SU-DHL-6 (cell line): ENCODE measurements around the gene PKDCC.

ENCODE experiments used
- H2AFZ ChIP-seq: fragments of 200-600 bp; sonication (generic); 2 replicates; pipeline ENCODE4 v1.6.1; 2014; ENCODE audit warnings: low read depth, mild to moderate bottlenecking, moderate library complexity, mixed read lengths, antibody characterized with exemption, low read length; ENCODE audit not compliant: severe bottlenecking
- H3F3A ChIP-seq: fragments of 200-600 bp; shearing (Covaris generic); 2 replicates; pipeline ENCODE4 v1.6.0; 2016; ENCODE audit warnings: antibody characterized with exemption, mild to moderate bottlenecking; ENCODE audit not compliant: insufficient read depth
- H3K27ac ChIP-seq: fragments of 200-600 bp; sonication (generic); 2 replicates; pipeline ENCODE4 v1.5.1; 2016; ENCODE audit warnings: low read depth, mild to moderate bottlenecking, low read length, moderate library complexity, mixed read lengths
- H3K27me3 ChIP-seq: fragments of 200-600 bp; sonication (generic), shearing (Covaris generic); 2 replicates; pipeline ENCODE4 v1.6.0; 2014; ENCODE audit warnings: mild to moderate bottlenecking, low read length
- H3K36me3 ChIP-seq: fragments of 200-600 bp; sonication (generic); 2 replicates; pipeline ENCODE4 v1.6.1; 2014; ENCODE audit warnings: mild to moderate bottlenecking, low read length, mixed read lengths
- H3K4me2 ChIP-seq: fragments of 300-600, 200-600 bp; shearing (Covaris generic), sonication (generic); 2 replicates; pipeline ENCODE4 v1.6.0; 2014; ENCODE audit warnings: low read length, low read depth, mild to moderate bottlenecking; ENCODE audit not compliant: poor library complexity, severe bottlenecking
- H3K4me3 ChIP-seq: fragments of 200-600 bp; sonication (generic); 2 replicates; pipeline ENCODE4 v1.5.1; 2014; ENCODE audit warnings: antibody characterized with exemption, low read length, mild to moderate bottlenecking, mixed read lengths; ENCODE audit not compliant: insufficient read depth, poor library complexity, severe bottlenecking
- H3K79me2 ChIP-seq: fragments of 200-600 bp; sonication (generic); 2 replicates; pipeline ENCODE4 v1.6.1; 2014; ENCODE audit warnings: mild to moderate bottlenecking, low read length, moderate library complexity; ENCODE audit not compliant: insufficient read depth
- H3K9ac ChIP-seq: fragments of 200-600 bp; sonication (generic); 2 replicates; pipeline ENCODE4 v1.7.0; 2014; ENCODE audit warnings: mild to moderate bottlenecking, low read length
- H3K9me2 ChIP-seq: fragments of 200-600 bp; sonication (generic); replicated peaks from 2 replicates; pipeline ENCODE4 v1.6.1; 2014; ENCODE audit warnings: low read length; ENCODE audit not compliant: insufficient read depth
- H3K9me3 ChIP-seq: fragments of 200-600 bp; sonication (generic); 2 replicates; pipeline ENCODE4 v1.6.1; 2014; ENCODE audit warnings: low read length, mixed read lengths; ENCODE audit not compliant: insufficient read depth
- H4K20me1 ChIP-seq: fragments of 200-600 bp; sonication (generic); 2 replicates; pipeline ENCODE4 v1.6.1; 2014; ENCODE audit warnings: low read depth, mild to moderate bottlenecking, antibody characterized with exemption, low read length, moderate library complexity, mixed read lengths
- EZH2phosphoT487 ChIP-seq: fragments of 200-600 bp; sonication (generic), shearing (Covaris generic); conservative IDR thresholded peaks from 2 replicates; pipeline ENCODE4 v1.6.1; 2018; ENCODE audit warnings: mild to moderate bottlenecking, antibody characterized with exemption, low read length, moderate library complexity, mixed read lengths
- TF ChIP-seq, protein P1 (sequence below): fragments of 200-600 bp; sonication (generic); IDR thresholded peaks from one replicate; pipeline ENCODE4 v1.5.1; 2017; ENCODE audit warnings: antibody characterized with exemption, mild to moderate bottlenecking, low read length, moderate library complexity; ENCODE audit not compliant: insufficient read depth, poor library complexity, severe bottlenecking

The PKDCC gene

DNA sequence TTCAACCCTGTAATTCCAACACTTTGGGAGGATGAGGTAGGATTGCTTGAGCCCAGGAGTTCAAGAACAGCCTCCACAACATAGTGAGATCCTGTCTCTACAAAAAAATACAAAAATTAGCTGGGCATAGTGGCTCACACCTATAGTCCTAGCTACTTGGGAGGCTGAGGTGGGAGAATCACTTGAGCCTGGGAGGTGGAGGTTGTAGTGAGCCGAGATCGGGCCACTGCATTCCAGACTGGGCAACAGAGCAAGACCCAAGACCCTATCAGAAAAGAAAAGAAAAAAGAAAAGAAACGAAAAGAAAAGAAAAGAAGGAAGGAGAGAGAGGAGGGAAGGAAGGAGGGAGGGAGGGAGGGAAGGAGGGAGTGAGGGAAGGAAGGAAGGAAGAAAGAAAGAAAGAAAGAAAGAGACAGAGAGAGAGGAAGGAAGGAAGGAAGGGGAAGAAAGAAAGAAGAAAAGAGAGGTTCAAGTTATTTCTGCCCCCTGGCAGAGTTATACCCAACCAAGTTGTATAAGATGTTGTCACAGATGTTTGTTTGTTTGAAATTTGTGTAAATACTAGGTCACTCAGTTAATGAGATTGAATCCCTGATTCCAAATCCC lies 3.9 kb upstream of the PKDCC start:
- no peak overlapping the region for H2AFZ ChIP-seq
- H3K9ac ChIP-seq: no peak overlapping the region
- H4K20me1 ChIP-seq: no peaks in the 10 kb centered on the region
- no peaks in the 10 kb centered on the region for H3K36me3 ChIP-seq
- no peak overlapping the region for H3K4me3 ChIP-seq
- H3K4me2 ChIP-seq: no peak overlapping the region
- no peaks in the 10 kb centered on the region for H3F3A ChIP-seq
- no peaks in the 10 kb centered on the region for H3K79me2 ChIP-seq
- no peaks in the 10 kb centered on the region for H3K27me3 ChIP-seq
- H3K9me2 ChIP-seq: no peaks in the 10 kb centered on the region
- H3K9me3 ChIP-seq: no peaks in the 10 kb centered on the region
- H3K27ac ChIP-seq: no peak overlapping the region
- TF ChIP-seq, protein P1, sequence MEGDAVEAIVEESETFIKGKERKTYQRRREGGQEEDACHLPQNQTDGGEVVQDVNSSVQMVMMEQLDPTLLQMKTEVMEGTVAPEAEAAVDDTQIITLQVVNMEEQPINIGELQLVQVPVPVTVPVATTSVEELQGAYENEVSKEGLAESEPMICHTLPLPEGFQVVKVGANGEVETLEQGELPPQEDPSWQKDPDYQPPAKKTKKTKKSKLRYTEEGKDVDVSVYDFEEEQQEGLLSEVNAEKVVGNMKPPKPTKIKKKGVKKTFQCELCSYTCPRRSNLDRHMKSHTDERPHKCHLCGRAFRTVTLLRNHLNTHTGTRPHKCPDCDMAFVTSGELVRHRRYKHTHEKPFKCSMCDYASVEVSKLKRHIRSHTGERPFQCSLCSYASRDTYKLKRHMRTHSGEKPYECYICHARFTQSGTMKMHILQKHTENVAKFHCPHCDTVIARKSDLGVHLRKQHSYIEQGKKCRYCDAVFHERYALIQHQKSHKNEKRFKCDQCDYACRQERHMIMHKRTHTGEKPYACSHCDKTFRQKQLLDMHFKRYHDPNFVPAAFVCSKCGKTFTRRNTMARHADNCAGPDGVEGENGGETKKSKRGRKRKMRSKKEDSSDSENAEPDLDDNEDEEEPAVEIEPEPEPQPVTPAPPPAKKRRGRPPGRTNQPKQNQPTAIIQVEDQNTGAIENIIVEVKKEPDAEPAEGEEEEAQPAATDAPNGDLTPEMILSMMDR: no peak
- TF ChIP-seq EZH2phosphoT487: no peak

DNA sequence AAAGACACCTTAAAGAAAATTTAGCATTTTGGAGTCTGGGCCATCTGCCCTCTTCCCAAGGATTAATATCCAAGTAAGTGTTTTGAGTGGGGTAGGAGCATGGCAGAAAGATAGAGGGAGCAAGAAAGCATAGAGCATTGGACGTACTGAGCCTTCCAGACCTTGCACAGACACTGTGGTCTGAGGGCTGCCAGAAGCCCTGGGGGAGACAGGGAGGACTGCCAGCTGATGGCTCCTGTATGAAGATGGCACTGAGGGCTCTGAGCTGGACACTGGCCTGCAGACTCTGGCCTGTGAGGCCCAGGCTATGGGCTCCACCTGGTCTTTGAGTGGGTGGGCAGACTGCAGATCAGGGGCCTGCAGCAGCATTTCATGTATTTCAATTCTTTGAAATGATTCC lies 2.9 kb upstream of the PKDCC start:
- no peak overlapping the region for H2AFZ ChIP-seq
- no peaks in the 10 kb centered on the region for H3F3A ChIP-seq
- no peaks in the 10 kb centered on the region for H3K36me3 ChIP-seq
- H3K9ac ChIP-seq: no peak overlapping the region
- H3K9me3 ChIP-seq: no peaks in the 10 kb centered on the region
- H3K4me3 ChIP-seq: no peak overlapping the region
- no peaks in the 10 kb centered on the region for H3K79me2 ChIP-seq
- no peak overlapping the region for H3K4me2 ChIP-seq
- H4K20me1 ChIP-seq: no peaks in the 10 kb centered on the region
- H3K27ac ChIP-seq: no peak overlapping the region
- TF ChIP-seq EZH2phosphoT487: no peak
- TF ChIP-seq, protein P1: no peak
- H3K9me2 ChIP-seq: no peaks in the 10 kb centered on the region
- H3K27me3 ChIP-seq: no peaks in the 10 kb centered on the region

DNA sequence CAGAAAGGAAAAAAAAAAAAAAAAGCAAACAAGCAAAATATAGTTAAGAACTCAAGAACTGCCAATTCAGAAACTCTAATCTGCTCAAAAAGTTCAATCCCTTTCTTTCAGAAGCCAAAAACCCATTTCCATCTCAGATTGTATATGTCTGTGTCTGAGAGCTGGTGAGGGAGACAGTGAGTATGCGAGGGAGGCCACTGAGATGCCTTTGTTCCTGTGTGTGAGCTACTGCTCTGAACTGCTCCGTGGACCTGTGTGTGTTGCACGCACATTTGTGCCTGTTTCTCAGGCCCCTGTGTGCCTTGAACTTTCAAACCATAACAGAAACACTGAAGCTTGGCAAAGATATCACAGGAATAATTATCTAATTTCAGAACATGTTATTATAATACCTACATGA lies 2.5 kb upstream of the PKDCC start:
- no peaks in the 10 kb centered on the region for H3K79me2 ChIP-seq

More for the DNA sequence above, 2.5 kb upstream of the PKDCC start:
- Histone ChIP-seq H3K36me3 (no peaks in the 10 kb centered on the region), H3K4me2 (no peak overlapping the region), H3K9ac (no peak overlapping the region), H3K27ac (no peak overlapping the region), H2AFZ (no peak overlapping the region), H3K9me2 (no peaks in the 10 kb centered on the region), H3F3A (no peaks in the 10 kb centered on the region), H4K20me1 (no peaks in the 10 kb centered on the region), H3K27me3 (no peaks in the 10 kb centered on the region), H3K9me3 (no peaks in the 10 kb centered on the region), H3K4me3 (no peak overlapping the region)
- TF ChIP-seq, protein P1: no peak
